Measurements from ENCODE around the gene ARL11.
"Not testable (repeated sequence)": the region's sequence is repeated elsewhere in the genome, so short reads cannot be mapped to it uniquely, and the experiment has no call there.

Gene ARL11

DNA sequence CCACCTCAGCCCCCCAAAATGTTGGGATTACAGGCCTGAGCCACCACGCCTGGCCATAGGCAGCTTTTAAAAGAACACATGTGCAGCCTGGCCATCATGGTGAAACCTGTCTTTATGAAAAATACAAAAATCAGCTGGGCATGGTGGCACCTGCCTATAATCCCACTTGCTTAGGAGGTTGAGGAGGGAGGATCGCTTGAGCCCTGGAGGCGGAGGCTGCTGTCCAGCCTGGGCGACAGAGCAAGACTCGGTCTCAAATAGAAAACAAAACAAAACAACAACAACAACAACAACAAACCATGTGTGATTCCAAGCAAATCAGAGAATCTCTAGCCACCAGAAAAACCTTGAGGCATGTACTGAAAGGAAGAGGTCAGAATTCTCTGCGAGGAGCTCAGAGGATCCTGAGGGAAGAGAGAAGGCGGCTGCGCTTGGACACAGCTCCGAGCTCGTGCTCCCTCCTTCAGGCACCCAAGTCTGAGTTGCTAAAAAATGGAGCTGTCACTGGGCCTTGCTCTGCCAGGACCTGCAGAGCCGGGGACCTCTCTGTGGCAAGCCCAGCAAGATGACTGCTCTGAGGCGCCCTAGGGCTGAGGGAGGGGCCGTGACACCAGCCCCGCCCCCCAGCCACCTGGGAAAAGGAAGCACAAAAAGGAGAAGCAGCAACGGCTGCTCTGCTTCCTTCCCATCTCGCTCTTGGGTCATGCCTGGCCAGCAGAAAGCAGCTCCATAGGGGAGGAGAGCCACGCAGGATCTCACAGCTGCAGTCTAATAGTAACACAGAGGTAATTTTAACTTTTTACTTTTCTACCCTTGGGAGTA is at the start of gene ARL11:
TSS of gene ARL11 (plus strand) at position 677 of the 822 bp plus-strand sequence. CDS start 1,941 bp downstream, outside the sequence.
- no peak for DNase-seq (ENCODE audit: low read depth, low spot score)

DNA sequence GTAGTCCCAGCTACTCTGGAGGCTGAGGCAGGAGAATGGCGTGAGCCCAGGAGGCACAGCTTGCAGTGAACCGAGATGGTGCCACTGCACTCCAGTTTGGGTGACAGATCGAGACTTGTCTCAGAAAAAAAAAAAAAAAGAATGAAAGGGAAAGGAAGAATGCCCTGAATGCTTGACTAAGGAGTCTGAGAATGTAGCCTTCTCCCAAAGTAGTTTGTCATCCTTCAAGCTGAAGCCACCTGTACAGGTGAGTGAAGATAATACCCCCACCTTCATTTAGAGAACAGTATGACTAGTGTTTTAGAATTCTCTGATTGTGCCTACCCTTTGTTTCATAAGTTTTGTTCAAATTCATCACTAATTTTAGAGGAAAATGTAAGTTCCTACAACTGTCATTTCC is 48.8 kb upstream of the ARL11 start:
- DNase-seq (ENCODE audit: low read depth, low spot score) = no peak

DNA sequence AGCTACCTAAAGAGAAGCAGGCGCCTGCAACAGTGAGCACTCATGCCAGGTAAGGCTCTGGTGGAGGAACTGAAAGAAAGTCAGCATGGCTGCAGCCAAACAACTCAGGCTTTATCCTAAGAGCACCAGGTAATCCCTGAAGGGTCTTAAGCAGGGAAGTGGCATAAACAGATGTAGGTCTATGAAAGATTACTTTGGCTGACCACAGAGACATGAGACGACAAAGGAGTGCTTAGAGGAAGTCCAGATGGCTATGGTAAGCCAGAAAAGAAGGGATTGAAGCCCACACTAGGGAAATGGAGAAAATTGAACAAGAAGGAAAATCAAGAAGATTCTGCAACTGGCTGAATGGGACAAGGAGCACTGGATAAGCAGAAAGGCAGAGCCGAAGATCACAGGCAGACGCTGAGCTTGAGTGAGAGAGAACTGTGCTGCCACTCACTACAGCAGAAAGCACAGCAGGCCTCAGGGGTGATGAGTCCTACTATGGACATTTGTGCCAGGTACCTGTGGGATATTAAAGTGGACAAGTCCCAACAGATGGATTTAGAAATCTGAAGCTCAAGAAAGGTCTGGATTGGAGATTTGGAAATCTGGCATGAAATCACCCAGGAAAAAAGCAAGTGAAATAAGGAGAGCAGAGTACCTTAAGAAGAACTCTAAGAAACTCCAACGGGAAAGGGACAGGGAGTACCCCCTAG is 47.2 kb upstream of the ARL11 start:
- DNase-seq (ENCODE audit: low read depth, low spot score) = no peak

DNA sequence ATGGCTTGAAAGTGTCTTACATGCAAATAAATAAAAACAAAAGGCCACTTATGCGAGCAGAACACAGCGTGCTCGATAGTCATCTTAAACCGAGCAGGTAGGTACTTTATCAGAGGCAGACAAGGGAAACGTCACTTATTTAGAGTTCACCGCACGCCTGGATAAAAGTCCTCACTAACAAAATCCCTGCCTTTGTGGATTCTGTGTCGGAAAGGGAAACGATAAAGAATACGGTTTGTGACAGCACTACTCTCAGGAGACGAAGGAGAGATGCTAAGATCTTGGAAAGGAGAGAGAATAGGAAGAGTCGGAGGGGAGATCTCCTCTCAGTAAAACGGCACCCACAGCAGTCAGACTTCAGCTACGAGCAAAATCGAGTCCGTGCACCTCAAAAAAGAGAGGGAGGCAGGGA is 43.5 kb upstream of the ARL11 start:
- no peak for DNase-seq (ENCODE audit: low read depth, low spot score)

DNA sequence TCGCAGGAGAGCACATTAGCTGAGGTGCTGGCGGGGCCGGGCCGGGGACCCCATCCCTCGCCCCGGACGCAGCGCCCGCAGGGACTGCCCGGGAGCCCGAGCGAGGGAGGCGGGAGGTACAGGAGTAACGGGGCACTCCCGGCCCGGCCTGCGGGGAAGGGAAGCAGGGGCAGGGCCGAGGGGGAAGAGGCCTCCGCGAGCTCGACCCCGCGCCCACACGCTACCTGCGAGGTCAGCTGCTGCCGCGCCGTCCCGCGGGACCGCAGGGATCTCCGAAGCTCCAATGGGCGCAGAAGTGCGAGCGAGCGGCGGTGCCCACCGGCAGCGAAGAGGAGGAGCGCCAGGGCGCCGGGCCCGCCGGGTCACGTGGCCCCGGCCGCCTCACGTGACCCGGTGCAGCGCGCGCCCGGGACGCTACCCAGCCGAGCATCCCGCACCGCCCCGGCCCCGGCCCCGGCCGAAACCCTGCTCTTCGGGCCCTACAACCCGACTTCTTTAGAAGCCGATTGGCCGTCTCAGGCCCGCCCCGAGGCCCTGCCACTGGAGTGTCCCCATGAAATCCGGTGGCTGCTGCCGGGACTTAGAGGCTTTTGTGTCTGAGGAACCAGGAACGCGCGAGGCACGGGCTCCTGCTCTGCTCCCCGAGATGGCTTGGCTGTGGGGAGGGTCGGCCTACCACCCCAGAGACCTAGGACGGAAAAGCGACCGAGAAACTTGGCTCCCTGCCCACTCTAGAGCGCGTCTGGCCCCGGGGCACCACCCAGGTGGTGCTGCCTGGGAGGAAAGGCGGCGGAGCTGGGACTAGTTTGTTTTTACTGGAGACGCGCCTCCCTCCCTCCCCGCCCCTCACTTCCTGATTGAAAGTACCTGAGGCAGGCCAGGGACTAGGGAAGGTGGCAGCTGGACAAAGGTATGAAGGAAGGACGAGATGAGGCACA is 42.8 kb upstream of the ARL11 start, which contains the start of gene RCBTB1:
TSS of gene RCBTB1 (minus strand) at position 339 of the 938 bp plus-strand sequence. CDS start 18,279 bp downstream, outside the sequence.
- peak; percentile 26 for DNase-seq (ENCODE audit: low read depth, low spot score)

DNA sequence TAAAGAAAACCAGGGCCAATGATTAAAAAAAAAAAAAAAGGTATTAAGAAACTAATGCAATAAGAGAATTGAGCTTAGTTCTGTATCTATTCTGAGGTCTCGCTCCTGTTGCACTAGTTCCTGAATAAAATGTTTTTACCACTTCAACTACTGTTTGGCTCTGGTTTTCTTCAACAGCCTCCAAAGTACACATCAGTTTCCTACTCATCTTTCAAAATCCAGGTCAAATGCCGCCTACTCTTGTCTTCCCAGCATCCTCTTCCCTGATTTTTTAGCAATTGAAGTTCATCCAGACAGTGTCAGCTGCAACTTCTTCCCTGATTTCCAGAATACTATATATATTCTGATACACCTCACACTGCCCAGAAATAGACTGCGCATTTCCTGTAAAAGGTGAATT is 41.6 kb upstream of the ARL11 start:
- no peak for DNase-seq (ENCODE audit: low read depth, low spot score)

DNA sequence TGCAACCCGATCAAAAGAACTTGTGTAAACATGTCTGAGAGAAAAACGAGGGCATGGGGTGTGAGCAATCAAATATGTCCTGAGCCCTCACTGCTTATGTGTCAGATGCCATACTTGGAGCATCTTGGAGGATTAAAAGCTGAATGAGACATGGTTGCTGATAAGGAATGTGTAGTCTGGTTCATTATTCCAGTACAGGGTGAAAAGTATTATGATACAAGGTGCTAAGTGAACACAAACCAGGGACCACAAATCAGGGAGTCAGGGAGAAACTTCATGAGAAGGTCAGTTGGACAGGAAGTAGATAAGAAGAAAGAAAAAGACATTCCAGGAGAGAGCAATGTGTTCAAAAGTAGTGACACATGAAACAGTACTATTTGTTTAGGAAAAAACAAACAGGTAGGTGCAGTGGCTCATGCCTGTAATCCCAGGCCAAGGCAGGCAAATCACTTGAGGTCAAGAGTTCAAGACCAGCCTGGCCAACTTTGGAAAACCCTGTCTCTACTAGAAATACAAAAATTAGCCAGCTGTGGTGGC is 40.9 kb upstream of the ARL11 start:
- no peak for DNase-seq (ENCODE audit: low read depth, low spot score)

GRCh38 chr13:49590714-49591113 is 37.6 kb upstream of the ARL11 start:
- not testable (repeated sequence) for DNase-seq (ENCODE audit: low read depth, low spot score)

DNA sequence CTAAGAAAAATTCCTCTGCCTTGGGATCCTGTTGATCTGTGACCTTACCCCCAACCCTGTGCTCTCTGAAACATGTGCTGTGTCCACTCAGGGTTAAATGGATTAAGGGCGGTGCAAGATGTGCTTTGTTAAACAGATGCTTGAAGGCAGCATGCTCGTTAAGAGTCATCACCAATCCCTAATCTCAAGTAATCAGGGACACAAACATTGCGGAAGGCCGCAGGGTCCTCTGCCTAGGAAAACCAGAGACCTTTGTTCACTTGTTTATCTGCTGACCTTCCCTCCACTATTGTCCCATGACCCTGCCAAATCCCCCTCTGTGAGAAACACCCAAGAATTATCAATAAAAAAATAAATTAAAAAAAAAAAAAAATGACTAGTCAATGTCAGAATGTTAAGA is 34.4 kb upstream of the ARL11 start:
- not testable (repeated sequence) for DNase-seq (ENCODE audit: low read depth, low spot score)

- no peak for DNase-seq (ENCODE audit: low read depth, low spot score)
Measured at GRCh38 chr13:49594576-49594975, 33.7 kb upstream of the ARL11 start.

DNA sequence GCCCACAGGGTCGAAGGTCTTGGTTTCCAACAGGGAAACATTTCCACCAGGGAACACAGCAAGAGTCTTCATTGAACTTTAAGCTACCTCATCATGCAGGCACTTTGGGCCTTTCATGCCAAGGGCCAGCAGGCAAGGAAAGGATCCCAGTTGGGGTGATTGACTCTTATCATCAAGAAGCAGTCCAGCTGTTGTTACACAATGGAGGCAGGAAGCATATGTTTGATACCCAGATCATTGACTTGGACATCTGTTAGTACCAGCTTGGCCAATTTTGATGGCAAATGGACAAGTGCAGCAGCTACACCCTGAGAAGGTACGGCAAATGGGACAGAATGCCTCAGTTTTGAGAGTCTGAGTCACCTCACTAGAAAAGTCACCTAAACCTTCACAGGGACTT is 32.1 kb upstream of the ARL11 start:
- no peak for DNase-seq (ENCODE audit: low read depth, low spot score)

DNA sequence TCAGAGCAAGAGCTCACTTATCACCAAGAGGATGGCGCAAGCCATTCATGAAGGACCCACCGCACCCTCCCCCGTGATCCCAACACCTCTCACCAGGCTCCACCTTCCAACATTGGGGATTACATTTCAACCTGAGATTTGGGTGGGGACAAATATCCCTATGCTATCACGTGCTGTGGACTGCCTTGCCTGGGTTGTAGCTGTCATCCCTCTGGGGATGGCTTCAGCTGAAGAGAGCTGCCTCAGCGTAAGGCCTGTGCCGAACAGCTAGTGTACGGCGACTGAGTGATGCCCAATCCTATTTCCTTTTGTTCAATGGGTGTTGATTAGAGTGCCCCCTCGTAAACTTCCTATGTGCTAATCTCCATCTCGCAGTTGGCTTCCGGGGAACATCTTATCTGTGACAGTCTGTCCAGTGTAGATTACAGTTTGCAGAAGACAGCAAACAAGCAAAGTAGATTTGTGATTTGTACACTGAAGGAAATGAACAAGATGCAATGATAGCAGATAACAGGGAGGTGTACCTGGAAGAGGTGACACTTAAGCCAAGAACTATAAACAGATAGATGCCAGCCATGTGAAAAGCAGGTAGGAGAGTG is 31.2 kb upstream of the ARL11 start:
- no peak for DNase-seq (ENCODE audit: low read depth, low spot score)

GRCh38 chr13:49602005-49602404 is 26.3 kb upstream of the ARL11 start:
- DNase-seq (ENCODE audit: low read depth, low spot score) = no peak

DNA sequence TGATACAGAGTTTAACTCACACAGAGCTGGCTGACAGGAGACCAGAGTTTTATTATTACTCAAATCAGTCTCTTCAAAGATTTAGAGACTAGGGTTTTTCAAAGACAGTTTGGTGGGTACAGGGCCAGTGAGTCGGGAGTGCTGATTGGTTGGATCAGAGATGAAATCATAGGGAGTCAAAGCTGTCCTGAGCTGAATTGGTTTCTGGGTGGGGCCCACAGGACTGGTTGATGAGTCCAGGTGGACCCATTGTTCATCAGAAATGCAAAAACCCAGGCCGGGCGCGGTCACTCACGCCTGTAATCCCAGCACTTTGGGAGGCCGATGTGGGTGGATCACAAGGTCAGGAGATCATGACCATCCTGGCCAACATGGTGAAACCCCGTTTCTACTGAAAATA is 25.7 kb upstream of the ARL11 start:
- not testable (repeated sequence) for DNase-seq (ENCODE audit: low read depth, low spot score)

- no peak for DNase-seq (ENCODE audit: low read depth, low spot score)
Measured at GRCh38 chr13:49604570-49604969, 23.7 kb upstream of the ARL11 start.

DNA sequence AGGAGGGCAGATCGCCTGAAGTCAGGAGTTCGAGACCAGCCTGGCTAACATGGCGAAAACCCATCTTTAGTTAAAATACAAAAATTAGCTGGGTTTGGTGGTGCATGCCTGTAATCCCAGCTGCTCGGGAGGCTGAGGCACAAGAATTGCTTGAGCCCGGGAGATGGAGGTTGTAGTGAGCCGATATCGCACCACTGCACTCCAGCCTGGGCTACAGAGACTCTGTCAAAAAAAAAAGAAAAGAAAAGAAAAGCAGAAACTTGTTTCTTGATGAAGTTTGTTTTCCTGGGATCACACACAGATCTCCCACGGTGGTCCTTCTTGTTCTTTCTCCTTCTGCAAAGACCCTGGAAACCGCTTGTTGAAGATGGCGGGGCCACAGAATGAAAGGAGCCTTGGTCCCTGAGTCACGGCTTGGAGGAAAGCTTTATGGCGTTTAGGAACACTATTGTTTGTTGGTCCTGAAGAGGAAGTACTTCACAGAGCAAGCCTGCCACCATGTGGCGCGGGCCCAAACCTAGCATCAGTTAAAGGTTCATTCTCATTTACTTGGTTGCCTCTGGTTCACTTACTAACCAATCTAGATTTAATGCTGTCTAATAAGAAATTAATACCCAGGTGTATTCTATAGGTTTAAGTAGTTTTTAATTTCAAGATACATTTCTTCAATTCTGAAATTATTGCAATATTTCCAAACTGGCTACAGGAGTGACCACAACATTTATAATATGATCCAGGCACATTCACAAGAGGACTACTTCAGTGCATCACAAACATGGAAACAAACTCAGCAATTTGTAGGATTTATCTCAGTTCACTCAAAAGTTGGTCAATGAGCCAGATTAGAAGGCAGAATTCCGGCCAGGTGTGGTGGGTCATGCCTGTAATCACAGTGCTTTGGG is 21.3 kb upstream of the ARL11 start:
- DNase-seq (ENCODE audit: low read depth, low spot score) = peak; percentile 54

DNA sequence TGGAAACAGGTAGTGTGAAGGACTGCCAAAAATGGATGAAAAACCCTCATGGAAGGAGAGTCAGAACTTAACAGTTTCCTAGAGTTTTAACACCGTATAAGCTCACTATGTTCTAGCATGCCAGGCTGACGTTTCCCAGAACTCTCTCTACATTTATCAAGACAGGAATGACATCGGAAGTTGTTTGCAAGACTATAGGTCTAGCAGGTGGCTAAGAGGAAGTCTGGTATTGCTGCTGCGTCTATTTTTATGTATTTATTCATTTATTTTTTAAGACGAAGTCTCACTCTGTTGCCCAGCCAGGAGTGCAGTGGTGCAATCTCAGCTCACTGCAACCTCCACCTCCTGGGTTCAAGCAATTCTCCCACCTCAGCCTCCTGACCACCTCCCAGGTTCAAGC is 20.5 kb upstream of the ARL11 start:
- no peak for DNase-seq (ENCODE audit: low read depth, low spot score)

DNA sequence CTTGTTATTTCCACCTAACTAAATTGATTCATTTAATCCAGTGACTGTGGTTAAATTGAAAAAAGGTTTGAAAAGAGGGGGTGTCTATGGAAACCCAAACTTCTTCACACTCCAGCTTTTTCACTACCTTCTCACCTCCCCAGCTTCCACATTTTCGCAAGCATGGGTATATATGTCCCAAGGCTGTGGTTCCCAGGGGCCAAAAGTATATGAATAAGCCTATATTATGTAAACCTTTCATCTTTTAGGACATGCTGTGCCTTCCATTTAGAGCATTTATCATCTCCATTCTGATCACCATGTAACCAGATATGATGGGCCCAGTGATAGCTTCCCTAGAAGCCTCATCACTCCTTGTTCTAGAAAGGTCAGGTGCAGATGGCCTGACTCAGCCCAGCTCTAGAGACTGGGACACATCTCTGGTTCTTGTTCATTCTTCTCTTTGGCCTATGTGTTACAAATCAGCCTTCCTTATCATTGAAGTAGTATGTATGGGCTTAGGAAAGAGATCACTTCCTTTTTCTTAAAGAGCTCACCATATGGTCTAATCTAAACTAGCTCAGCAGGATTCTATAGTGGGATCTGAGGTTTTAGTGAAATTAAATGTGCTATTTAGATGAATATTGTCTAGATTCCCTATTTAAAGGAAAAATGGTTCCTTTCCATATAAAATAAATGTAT is 19.5 kb upstream of the ARL11 start:
- no peak for DNase-seq (ENCODE audit: low read depth, low spot score)

DNA sequence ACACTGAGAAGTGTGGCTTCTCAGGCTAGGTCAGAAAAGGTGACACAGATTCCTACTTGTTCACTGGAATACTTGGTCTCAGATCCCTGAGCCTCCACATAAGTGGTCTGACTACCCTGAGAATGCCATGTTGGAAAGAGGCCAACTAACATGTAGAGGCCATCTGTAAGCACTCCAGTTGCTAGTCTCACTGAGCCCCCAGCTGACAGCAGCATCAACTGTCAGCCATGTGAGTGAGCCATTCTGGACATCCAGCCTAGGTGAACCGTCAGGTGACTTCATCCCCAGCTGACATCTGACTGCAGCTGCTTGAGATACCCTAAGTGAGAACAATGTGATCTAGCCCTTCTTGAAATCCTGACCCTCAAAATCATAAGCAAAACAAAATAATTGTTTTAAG is 18.1 kb upstream of the ARL11 start:
- DNase-seq (ENCODE audit: low read depth, low spot score) = no peak
